GM15510 (cell line): ENCODE measurements around the gene STYXL2.

ENCODE experiments used
- POLR2A ChIP-seq: IDR thresholded peaks from 3 replicates; pipeline ENCODE4 v1.6.1; 2011; ENCODE audit warnings: borderline replicate concordance; ENCODE audit not compliant: insufficient read length; ENCODE audit errors: extremely low read depth

STYXL2 gene

GRCh38 chr1:167110586-167110985 is 16.7 kb downstream of the STYXL2 start:
- TF ChIP-seq POLR2A, result no peak

- TF ChIP-seq POLR2A, result no peak
Measured at GRCh38 chr1:167111868-167112709, 18.2 kb downstream of the STYXL2 start.

- TF ChIP-seq POLR2A, result no peak
Measured at GRCh38 chr1:167114725-167115124, 20.9 kb downstream of the STYXL2 start.

DNA sequence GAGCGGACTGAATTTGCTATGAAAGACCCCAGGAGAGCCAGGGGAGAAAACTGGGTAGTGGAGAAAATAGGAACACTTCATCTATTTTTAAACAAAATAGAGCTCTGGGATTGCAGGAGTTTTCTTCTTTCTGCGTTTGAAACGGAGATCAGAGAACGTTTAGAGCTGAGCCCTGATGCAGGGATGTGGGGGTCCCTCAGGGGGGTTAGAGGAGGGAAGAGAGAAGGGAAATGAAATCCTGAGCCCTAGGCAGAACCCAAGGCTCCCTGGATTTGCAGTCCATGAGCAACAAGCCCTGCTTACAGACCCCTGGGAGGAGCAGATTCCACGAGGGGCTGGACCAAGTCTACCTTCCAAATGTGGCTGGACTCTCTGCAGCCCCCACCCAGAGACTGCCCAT is 21.8 kb downstream of the STYXL2 start:
- TF ChIP-seq POLR2A, result no peak

DNA sequence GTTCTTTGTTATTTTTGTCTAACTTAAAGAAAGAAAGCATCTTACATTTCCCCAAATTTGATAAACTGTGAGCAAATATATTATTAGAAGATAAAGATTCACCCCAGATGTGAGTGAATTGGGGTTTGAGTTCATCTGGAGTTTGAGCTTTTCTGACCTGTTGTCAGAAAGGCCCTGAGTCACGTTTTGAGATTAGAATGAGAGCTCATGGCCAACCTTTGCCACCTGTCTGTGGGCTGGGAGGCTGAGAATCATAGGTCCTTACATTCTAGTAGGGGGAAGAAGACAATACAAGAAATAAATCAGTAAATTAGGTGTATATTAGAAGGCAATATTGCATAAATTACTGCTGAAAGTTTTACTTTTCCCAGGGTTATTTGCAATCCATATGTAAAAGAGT is 22.3 kb downstream of the STYXL2 start:
- TF ChIP-seq POLR2A, result no peak

DNA sequence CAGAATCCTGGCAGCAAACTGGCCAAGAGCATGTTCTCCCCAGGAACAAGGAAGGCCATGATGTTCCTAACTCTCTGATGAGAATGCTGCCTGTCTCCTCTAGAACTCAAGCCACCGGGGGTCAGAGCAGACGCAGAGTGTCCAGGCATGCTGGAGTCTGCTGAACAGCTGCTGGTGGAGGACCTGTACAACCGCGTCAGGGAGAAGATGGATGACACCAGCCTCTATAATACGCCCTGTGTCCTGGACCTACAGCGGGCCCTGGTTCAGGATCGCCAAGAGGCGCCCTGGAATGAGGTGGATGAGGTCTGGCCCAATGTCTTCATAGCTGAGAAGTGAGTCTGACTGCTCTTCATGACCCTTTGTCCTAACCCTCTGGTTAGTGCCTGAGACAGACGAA is 23.4 kb downstream of the STYXL2 start:
- TF ChIP-seq POLR2A, result no peak

DNA sequence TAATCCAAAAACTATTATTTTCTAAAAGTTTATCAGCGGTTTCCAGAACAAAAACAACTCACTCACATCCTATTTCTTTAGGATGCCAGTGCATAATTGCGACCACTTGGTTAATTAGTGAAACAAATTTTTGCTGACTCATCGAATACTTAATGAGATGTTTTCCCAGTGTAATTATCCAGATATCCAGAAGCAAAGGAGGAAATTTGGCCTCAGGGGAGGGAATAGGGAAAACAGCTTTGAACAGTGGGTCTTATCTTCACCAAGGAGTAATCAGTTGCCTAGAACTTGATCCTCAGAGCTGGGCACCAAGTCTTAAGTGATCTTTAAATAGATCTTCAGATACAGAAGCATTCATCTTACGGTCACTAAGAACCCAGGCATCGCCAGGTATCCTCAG is 24.3 kb downstream of the STYXL2 start:
- no peak for TF ChIP-seq POLR2A

GRCh38 chr1:167119696-167120095 is 25.8 kb downstream of the STYXL2 start:
- TF ChIP-seq POLR2A, result no peak

DNA sequence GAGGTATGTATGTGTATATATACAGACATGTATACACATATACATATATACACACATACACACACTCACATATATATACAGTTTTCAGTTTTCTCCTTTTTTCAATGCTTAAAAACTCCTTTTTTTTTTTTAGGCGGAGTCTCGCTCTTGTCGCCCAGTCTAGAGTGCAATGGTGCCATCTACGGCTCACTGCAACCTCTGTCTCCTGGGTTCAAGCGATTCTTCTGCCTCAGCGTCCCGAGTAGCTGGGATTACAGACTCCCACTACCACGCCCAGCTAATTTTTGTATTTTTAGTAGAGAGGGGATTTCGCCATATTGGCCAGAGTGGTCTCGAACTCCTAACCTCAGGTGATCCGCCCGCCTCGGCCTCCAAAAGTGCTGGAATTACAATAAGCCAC is 27.0 kb downstream of the STYXL2 start:
- no peak for TF ChIP-seq POLR2A

DNA sequence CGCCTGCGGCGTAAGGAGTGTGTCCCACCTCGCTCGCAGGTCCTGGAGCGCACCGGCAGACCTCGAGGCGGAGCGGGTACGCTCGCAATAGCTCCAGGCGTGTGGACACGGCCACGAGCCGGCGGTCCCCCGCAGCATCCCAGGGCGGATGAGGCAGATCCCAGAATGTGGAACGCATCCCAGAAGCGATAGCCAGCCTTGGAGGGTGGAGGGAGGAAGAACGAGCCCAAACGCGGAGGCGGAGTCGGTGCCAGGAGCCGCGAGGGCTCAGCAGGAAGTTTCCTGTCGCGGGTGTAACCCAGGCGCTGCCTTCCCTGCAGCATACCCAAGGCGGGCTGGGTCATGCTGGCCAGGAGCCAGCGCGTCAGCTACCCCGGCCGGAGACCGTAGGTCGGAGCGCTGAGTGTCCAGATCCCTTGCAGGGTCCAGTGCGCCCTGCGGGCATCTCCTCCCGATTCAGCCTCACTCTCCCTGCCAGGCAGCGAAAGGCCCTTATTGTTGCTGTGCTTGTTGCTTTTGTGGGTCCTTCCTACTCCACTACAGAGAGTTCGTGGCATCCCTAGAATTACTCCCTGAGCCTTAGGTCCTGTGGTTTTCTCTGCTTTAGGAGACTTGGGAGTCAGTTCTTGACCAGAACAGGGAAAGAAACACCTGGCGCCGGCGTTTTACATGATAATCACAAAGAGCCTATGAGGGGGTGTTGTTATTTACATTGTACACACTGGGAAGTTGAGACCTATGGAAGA is 27.7 kb downstream of the STYXL2 start:
- TF ChIP-seq POLR2A, result no peak

GRCh38 chr1:167122121-167122480 is 28.2 kb downstream of the STYXL2 start:
- TF ChIP-seq POLR2A, result no peak

DNA sequence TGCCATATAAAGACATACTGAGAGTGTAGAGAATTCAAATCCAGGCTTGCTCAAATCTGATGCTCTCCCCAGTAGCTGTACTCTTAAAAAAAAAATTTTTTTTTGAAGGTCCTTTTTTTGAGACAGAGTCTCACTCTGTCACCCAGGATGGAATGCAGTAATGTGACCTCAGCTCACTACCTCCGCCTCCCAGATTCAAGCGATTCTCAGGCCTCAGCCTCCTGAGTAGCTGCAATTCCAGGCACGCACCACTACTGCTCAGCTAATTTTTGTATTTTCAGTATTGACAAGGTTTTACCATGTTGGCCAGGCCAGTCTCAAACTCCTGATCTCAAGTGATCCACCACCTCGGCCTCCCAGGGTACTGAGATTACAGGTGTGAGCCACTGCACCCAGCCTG is 28.7 kb downstream of the STYXL2 start:
- TF ChIP-seq POLR2A, result no peak

DNA sequence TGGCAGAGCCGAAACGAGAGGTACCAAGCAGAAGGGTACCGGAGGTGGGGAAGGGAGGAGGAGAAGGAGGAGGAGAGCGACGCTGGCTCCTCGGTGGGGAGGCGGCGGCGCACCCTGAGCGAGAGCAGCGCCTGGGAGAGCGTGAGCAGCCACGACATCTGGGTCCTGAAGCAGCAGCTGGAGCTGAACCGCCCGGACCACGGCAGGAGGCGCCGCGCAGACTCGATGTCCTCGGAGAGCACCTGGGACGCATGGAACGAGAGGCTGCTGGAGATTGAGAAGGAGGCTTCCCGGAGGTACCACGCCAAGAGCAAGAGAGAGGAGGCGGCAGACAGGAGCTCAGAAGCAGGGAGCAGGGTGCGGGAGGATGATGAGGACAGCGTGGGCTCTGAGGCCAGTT is 32.4 kb downstream of the STYXL2 start:
- TF ChIP-seq POLR2A, result no peak

DNA sequence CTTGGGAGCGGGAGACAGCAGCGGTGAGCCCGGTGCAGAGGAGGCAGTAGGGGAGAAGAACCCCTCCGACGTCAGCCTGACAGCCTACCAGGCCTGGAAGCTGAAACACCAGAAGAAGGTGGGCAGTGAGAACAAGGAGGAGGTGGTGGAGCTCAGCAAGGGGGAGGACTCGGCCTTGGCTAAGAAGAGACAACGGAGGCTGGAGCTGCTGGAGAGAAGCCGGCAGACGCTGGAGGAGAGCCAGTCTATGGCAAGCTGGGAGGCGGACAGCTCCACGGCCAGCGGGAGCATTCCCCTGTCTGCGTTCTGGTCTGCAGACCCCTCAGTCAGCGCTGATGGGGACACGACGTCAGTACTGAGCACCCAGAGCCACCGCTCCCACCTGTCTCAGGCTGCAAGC is 32.9 kb downstream of the STYXL2 start:
- no peak for TF ChIP-seq POLR2A

GRCh38 chr1:167127236-167127635 is 33.4 kb downstream of the STYXL2 start:
- no peak for TF ChIP-seq POLR2A

- TF ChIP-seq POLR2A, result no peak
Measured at GRCh38 chr1:167127661-167128060, 33.8 kb downstream of the STYXL2 start.

DNA sequence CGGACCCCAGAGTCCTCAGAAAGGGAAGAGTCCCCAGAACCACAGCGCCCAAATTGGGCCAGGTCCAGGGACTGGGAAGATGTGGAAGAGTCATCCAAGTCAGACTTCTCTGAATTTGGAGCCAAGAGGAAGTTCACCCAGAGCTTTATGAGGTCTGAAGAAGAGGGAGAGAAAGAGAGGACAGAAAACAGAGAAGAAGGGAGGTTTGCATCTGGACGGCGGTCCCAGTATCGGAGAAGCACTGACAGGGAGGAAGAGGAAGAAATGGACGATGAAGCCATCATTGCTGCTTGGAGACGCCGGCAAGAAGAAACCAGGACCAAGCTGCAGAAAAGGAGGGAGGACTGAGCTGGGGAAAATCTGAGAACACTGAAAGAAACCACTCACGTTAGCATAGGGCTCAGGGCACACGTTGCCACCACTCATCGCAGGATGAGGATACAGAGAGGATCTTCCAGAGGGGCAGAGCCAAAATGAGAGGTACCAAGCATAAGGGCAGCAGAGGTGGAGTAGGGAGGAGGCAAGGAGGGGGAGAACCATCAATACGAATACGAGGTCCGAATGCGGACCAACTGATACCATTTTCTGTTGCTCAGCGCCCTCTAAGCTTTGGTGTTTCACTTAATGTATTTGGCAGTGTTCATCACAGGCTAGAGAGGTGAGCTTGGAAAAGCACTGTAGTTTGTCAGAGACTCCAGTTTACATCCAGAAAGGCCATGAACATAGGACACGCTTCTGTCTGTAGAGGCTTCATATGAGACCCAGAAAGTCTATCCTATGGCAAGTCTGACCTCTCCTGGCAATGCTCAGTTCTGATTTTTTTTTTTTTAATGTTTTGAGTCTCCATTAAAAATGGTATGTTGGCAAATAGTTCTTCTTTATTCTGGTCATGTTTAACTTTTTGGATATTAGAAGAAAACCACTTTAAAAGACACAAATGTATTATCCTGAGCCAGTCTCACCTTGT is 34.7 kb downstream of the STYXL2 start:
- no peak for TF ChIP-seq POLR2A
